GM12878 (cell line): ENCODE data around the gene C17orf50. TPM values are rescaled to one million over a fixed set of nuclear protein-coding genes. Genes with fewer than 3 reads are reported as not detected.

Source experiments
- ATAC-seq: fragments of 200-7000 bp; cut with Tn5 transposase; 3 replicates; pipeline ENCODE4 v1.9.1; 2020; ENCODE audit warnings: mild to moderate bottlenecking, moderate library complexity
- BruUV-seq: library from RNA; stranded (reverse); fragments of 400-500 nt; replicated peaks from 2 replicates; lab custom pipeline; 2021; lab: Mats Ljungman, UMichigan
- CTCF ChIA-PET: fragments of 300-600 bp; sonication (Branson Sonifier 250); formaldehyde crosslinking; extraction: SDS; loops from one replicate; lab custom pipeline; 2021; ENCODE audit warnings: inconsistent platforms; lab: Yijun Ruan, JAX
- POLR2A ChIA-PET: fragments of 350-600 bp; formaldehyde crosslinking; extraction: SDS; loops from one replicate; lab custom pipeline; 2021; ENCODE audit warnings: inconsistent platforms; lab: Charles Lee
- RAD21 ChIA-PET: fragments of 300-600 bp; sonication (Branson Sonifier 250); formaldehyde crosslinking; loops from one replicate; lab custom pipeline; 2023; ENCODE audit warnings: antibody characterized with exemption; ENCODE audit not compliant: unreplicated experiment; lab: Charles Lee
- SMC1A ChIA-PET: fragments of 300-600 bp; sonication (Branson Sonifier 250); formaldehyde crosslinking; loops from one replicate; lab custom pipeline; 2023; ENCODE audit not compliant: unreplicated experiment, uncharacterized antibody; lab: Charles Lee
- DNase-seq: peaks from one replicate; pipeline ENCODE4 v3.0.0-alpha.2; 2011; ENCODE audit warnings: low read depth, low spot score
- FAIRE-seq: peaks from 3 replicates; lab custom pipeline; 2011; peaks lifted over from hg19 to GRCh38; lab: Jason Lieb, UNC
- H2AFZ ChIP-seq: 2 replicates; pipeline ENCODE4 v1.6.0; 2011; ENCODE audit warnings: low read depth, low read length, control low read depth; ENCODE audit not compliant: control insufficient read depth
- H3K27ac ChIP-seq: 2 replicates; pipeline ENCODE4 v1.5.1; 2011; ENCODE audit warnings: control low read depth; ENCODE audit not compliant: control insufficient read depth, insufficient read depth
- H3K27me3 ChIP-seq, 2 experiments: replicated peaks in 1 of 2; 2 replicates each; pipeline versions ENCODE4 v1.6.0 to v1.6.1; 2011; ENCODE audit warnings: low read length in 1 of 2; ENCODE audit not compliant: control insufficient read depth in 2 of 2, insufficient read depth in 2 of 2
- H3K36me3 ChIP-seq, 2 experiments: 2 replicates each; pipeline ENCODE4 v1.5.1; 2011; ENCODE audit warnings: low read length in 1 of 2; ENCODE audit not compliant: control insufficient read depth in 2 of 2, insufficient read depth in 2 of 2
- H3K4me1 ChIP-seq: 2 replicates; pipeline ENCODE4 v1.6.1; 2011; ENCODE audit warnings: mild to moderate bottlenecking, low read length, moderate library complexity, mixed read lengths; ENCODE audit not compliant: control insufficient read depth, insufficient read depth
- H3K4me2 ChIP-seq: 2 replicates; pipeline ENCODE4 v1.6.0; 2011; ENCODE audit warnings: control low read depth; ENCODE audit not compliant: control insufficient read depth, insufficient read depth
- H3K4me3 ChIP-seq: fragments of 200-600 bp; sonication (generic); 2 replicates; pipeline ENCODE4 v1.5.1; 2016
- H3K79me2 ChIP-seq: 2 replicates; pipeline ENCODE4 v1.6.0; 2011; ENCODE audit warnings: low read length; ENCODE audit not compliant: control insufficient read depth, insufficient read depth
- H3K9ac ChIP-seq: 2 replicates; pipeline ENCODE4 v1.8.0; 2011; ENCODE audit warnings: low read length, control low read depth, mixed read lengths; ENCODE audit not compliant: control insufficient read depth, insufficient read depth
- H3K9me3 ChIP-seq: replicated peaks from 3 replicates; pipeline ENCODE4 v1.5.1; 2011; ENCODE audit warnings: mild to moderate bottlenecking, low read length; ENCODE audit not compliant: control insufficient read depth, insufficient read depth
- H4K20me1 ChIP-seq: 2 replicates; pipeline ENCODE4 v1.6.0; 2011; ENCODE audit not compliant: control insufficient read depth, insufficient read depth
- BCL11A ChIP-seq: IDR thresholded peaks from 2 replicates; pipeline ENCODE4 v1.6.1; 2011; ENCODE audit warnings: low read depth, low read length
- BMI1 ChIP-seq: fragments of 450-650 bp; IDR thresholded peaks from 2 replicates; pipeline ENCODE4 v1.6.1; 2016; ENCODE audit warnings: mild to moderate bottlenecking, moderate library complexity, borderline replicate concordance
- JUNB ChIP-seq: IDR thresholded peaks from 2 replicates; pipeline ENCODE4 v1.6.1; 2016; ENCODE audit warnings: antibody characterized with exemption, mild to moderate bottlenecking
- LARP7 ChIP-seq: fragments of 450-650 bp; IDR thresholded peaks from 2 replicates; pipeline ENCODE4 v1.6.1; 2017; ENCODE audit warnings: mild to moderate bottlenecking
- MTA2 ChIP-seq: fragments of 450-650 bp; IDR thresholded peaks from 2 replicates; pipeline ENCODE4 v1.6.1; 2016; ENCODE audit warnings: low read depth, mild to moderate bottlenecking, moderate library complexity
- NR2C1 ChIP-seq: fragments of 450-650 bp; IDR thresholded peaks from 2 replicates; pipeline ENCODE4 v1.6.1; 2017; ENCODE audit warnings: antibody characterized with exemption, mild to moderate bottlenecking, moderate library complexity
- RAD21 ChIP-seq: IDR thresholded peaks from 2 replicates; pipeline ENCODE4 v1.6.1; 2011; ENCODE audit warnings: mild to moderate bottlenecking, low read depth, low read length, moderate library complexity; ENCODE audit not compliant: insufficient read depth
- SUZ12 ChIP-seq: fragments of 200-600 bp; sonication (generic); IDR thresholded peaks from one replicate; pipeline ENCODE4 v1.6.1; 2018; ENCODE audit warnings: antibody characterized with exemption, mild to moderate bottlenecking; ENCODE audit not compliant: unreplicated experiment
- ZNF274 ChIP-seq: IDR thresholded peaks from one replicate; pipeline ENCODE4 v1.8.0; 2011; ENCODE audit not compliant: insufficient read length, insufficient read depth
- in situ Hi-C: fragments of 300-500 bp; cut with MboI; formaldehyde crosslinking; loops from 9 replicates; pipeline ENCODE4 v1.14.3; 2018; ENCODE audit warnings: mixed read lengths
- intact Hi-C: fragments of 100-400 bp; cut with micrococcal nuclease; formaldehyde crosslinking; loops from one replicate; pipeline ENCODE4 v1.14.2; 2022; ENCODE audit not compliant: unreplicated experiment
- polyA plus RNA-seq, 11 experiments: library from polyadenylated mRNA; depleted of rRNA in 4 of 11; unstranded in 6 of 11; stranded (reverse) in 5 of 11; fragments of >200 nt; fragmentation: Nextera tagmentation in 4 of 11; fragmentation: Illumina TruSeq in 1 of 11; extraction: Ambion mirVana in 4 of 11; extraction: Trizol in 1 of 11; gene quantifications; 1 replicate in 1 of 11; 2 replicates in 10 of 11; pipeline versions ENCODE4 v1.2.1 to v1.2.3, GENCODE V29; 2011 to 2016; ENCODE audit warnings: inconsistent platforms in 2 of 11, missing spikeins in 2 of 11, low read depth in 1 of 11
- total RNA-seq, 4 experiments: library from RNA; depleted of rRNA in 3 of 4; stranded (reverse); fragments of >200 nt in 3 of 4; fragmentation: Illumina TruSeq in 1 of 4; extraction: Trizol in 1 of 4; gene quantifications; 2 replicates each; pipeline versions ENCODE4 v1.2.1 to v1.2.3, GENCODE V29; 2013 to 2021
- TF ChIP-seq, protein P1 (sequence below): fragments of 450-650 bp; IDR thresholded peaks from 2 replicates; pipeline ENCODE4 v1.6.1; 2017; ENCODE audit warnings: mild to moderate bottlenecking, low read depth, inconsistent platforms; ENCODE audit not compliant: poor library complexity, severe bottlenecking

The C17orf50 gene
- total and polyA plus RNA-seq, 10 of the 15 experiments (the other 5 are each of a cell fraction or from before 2014, with no cell fraction given) = 0.16 TPM; not detected in 9

DNA sequence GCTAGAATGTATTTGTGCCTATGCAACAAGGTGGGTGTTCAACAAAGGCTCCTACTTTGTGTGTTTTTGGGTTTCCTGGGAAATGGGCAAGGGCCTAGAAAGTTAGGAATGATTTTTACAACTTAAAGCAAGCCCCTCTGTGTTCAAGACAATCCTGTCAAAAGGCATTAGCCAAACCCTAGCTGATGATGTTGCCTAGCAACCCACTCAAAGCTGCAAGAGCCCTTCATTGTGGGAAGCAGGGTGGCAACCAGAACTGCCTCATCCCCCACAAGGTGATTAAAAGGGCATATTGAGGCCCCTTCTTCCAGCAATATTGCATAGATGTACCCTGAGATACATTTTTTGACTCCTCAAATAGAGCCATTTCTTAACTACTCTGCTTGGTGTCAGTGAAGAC, 45.3 kb upstream of the C17orf50 start:
- H2AFZ ChIP-seq = no peak overlapping the region
- ChIA-PET SMC1A (interaction anchor here (1.0 kb wide), 1 partner anchor 102 kb away, joined by 3 read pairs; no protein-coding TSS in a partner anchor), POLR2A (no interaction called here), RAD21 (no interaction called here), CTCF (interaction anchor here (0.7 kb wide), 1 partner anchor 102 kb away, joined by 3 read pairs; no protein-coding TSS in a partner anchor)
- H3K9ac ChIP-seq = no peak overlapping the region
- no peaks in the 10 kb centered on the region for H4K20me1 ChIP-seq
- no peak for ATAC-seq
- no peaks in the 10 kb centered on the region for H3K79me2 ChIP-seq
- DNase-seq = no peak
- in situ Hi-C loops (no loop called here), intact Hi-C loops (no loop called here)
- H3K27me3 ChIP-seq = no peaks in the 10 kb centered on the region
- no peak overlapping the region for H3K27ac ChIP-seq
- no peaks in the 10 kb centered on the region for H3K4me1 ChIP-seq
- BruUV-seq = no TSS peak
- no peak for FAIRE-seq
- H3K9me3 ChIP-seq = no peaks in the 10 kb centered on the region
- H3K4me3 ChIP-seq = no peak overlapping the region
- peaks cover 3 to 39% of the 10 kb centered on the region in 2 experiments for H3K36me3 ChIP-seq
- TF ChIP-seq BCL11A = no peak
- TF ChIP-seq JUNB = no peak
- TF ChIP-seq ZNF274 = no peak
- TF ChIP-seq, protein P1, sequence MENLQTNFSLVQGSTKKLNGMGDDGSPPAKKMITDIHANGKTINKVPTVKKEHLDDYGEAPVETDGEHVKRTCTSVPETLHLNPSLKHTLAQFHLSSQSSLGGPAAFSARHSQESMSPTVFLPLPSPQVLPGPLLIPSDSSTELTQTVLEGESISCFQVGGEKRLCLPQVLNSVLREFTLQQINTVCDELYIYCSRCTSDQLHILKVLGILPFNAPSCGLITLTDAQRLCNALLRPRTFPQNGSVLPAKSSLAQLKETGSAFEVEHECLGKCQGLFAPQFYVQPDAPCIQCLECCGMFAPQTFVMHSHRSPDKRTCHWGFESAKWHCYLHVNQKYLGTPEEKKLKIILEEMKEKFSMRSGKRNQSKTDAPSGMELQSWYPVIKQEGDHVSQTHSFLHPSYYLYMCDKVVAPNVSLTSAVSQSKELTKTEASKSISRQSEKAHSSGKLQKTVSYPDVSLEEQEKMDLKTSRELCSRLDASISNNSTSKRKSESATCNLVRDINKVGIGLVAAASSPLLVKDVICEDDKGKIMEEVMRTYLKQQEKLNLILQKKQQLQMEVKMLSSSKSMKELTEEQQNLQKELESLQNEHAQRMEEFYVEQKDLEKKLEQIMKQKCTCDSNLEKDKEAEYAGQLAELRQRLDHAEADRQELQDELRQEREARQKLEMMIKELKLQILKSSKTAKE = no peak
- TF ChIP-seq BMI1 = no peak
- no peak for TF ChIP-seq RAD21
- no peak for TF ChIP-seq MTA2
- no peak for TF ChIP-seq NR2C1
- no peak for TF ChIP-seq SUZ12
- no peak for TF ChIP-seq LARP7
- H3K4me2 ChIP-seq = no peak overlapping the region
